ENCODE data around the gene PERM1.

DNA sequence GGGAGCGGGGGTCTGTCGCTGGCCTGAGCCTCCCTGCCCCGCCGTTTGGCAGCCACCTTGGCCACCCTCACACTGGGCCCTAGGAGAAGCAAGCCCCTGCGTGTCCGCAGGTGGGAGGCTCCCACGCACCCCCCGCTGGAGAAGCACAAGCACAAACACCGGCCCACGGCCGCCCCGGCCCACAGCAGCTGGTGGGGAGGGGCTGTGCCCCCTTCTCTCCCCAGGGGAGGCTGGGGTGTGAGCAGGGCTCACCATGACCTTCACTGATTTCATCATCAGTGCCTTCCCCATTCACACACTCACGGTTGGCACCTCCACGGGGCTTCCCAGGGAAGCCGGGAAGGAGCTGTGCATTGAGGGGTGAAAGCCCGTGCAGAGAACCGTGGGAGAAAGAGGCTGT is 45.9 kb upstream of the PERM1 start:
- no peak for TF ChIP-seq YY1 (IDR thresholded peaks at IDR 0.05; ENCODE audit: insufficient read depth, insufficient read length)
- TF ChIP-seq ZNF274 (IDR thresholded peaks at IDR 0.05; ENCODE audit: low read depth, low read length), result no peak
